GM12892 (cell line): ENCODE data around the gene MYO15A. TPM values are rescaled to one million over a fixed set of nuclear protein-coding genes. Genes with fewer than 3 reads are reported as not detected.

Source experiments
- DNase-seq: peaks from one replicate; pipeline ENCODE4 v3.0.0; 2011; ENCODE audit not compliant: insufficient read length
- FAIRE-seq: peaks from 2 replicates; lab custom pipeline; 2011; peaks lifted over from hg19 to GRCh38; lab: Jason Lieb, UNC
- POLR2A ChIP-seq: IDR thresholded peaks from 2 replicates; pipeline ENCODE4 v1.6.1; 2011; ENCODE audit warnings: low read depth, low read length, control low read depth
- POLR2AphosphoS5 ChIP-seq: IDR thresholded peaks from 2 replicates; pipeline ENCODE4 v1.6.1; 2011; ENCODE audit warnings: low read depth, low read length, control low read depth
- TAF1 ChIP-seq: IDR thresholded peaks from 2 replicates; pipeline ENCODE4 v1.6.1; 2011; ENCODE audit warnings: low read depth, mild to moderate bottlenecking, control low read depth, low read length, borderline replicate concordance
- polyA plus RNA-seq: library from polyadenylated mRNA; unstranded; fragments of >200 nt; gene quantifications from one replicate; pipeline ENCODE4 v1.2.1, GENCODE V29; 2012; ENCODE audit warnings: missing spikeins, inconsistent platforms; ENCODE audit not compliant: missing spikeins

MYO15A gene
- polyA plus RNA-seq, result 1.8 TPM

- FAIRE-seq (no peak), DNase-seq (no peak)
- TF ChIP-seq TAF1 (no peak), POLR2A (no peak), POLR2AphosphoS5 (no peak)
These were observed at the start of gene MYO15A for GRCh38 chr17:18108401-18109312. Gene MYO15A, plus strand, starts transcription at chr17:18108756. Its CDS starts 10,045 bp downstream, at chr17:18118801.

- no peak for TF ChIP-seq POLR2A
- no peak for FAIRE-seq
- DNase-seq, result no peak
These were observed 49.3 kb upstream of the MYO15A start for GRCh38 chr17:18059283-18059682.

- no peak for FAIRE-seq
- DNase-seq, result no peak
- TF ChIP-seq TAF1 (no peak), POLR2A (no peak), POLR2AphosphoS5 (no peak)
These were observed 44.5 kb upstream of the MYO15A start for GRCh38 chr17:18064053-18064452.

- DNase-seq (no peak), FAIRE-seq (no peak)
- TF ChIP-seq POLR2A, result no peak
- no peak for TF ChIP-seq POLR2AphosphoS5
- no peak for TF ChIP-seq TAF1
These were observed 43.0 kb upstream of the MYO15A start for GRCh38 chr17:18065546-18065945.

- no peak for TF ChIP-seq TAF1
- no peak for TF ChIP-seq POLR2AphosphoS5
- TF ChIP-seq POLR2A, result no peak
- DNase-seq (no peak), FAIRE-seq (no peak)
These were observed 41.7 kb upstream of the MYO15A start for GRCh38 chr17:18066866-18067265.

GRCh38 chr17:18069101-18069500 lies 39.5 kb upstream of the MYO15A start:
- FAIRE-seq, result no peak
- no peak for TF ChIP-seq TAF1
- no peak for TF ChIP-seq POLR2AphosphoS5
- no peak for TF ChIP-seq POLR2A
- DNase-seq, result no peak

GRCh38 chr17:18070861-18071340 lies 37.7 kb upstream of the MYO15A start:
- FAIRE-seq (no peak), DNase-seq (no peak)
- TF ChIP-seq POLR2AphosphoS5, result no peak
- no peak for TF ChIP-seq POLR2A
- TF ChIP-seq TAF1, result no peak

- DNase-seq, result no peak
These were observed 36.8 kb upstream of the MYO15A start for GRCh38 chr17:18071751-18072150.

GRCh38 chr17:18074566-18075272 lies 33.8 kb upstream of the MYO15A start:
- TF ChIP-seq POLR2A (no peak), TAF1 (no peak), POLR2AphosphoS5 (no peak)
- DNase-seq, result no peak
- no peak for FAIRE-seq

More at GRCh38 chr17:18071751-18072150, 36.8 kb upstream of the MYO15A start:
- FAIRE-seq, result no peak
- TF ChIP-seq TAF1, result no peak
- TF ChIP-seq POLR2AphosphoS5, result no peak
- TF ChIP-seq POLR2A, result no peak

- DNase-seq (no peak), FAIRE-seq (no peak)
- TF ChIP-seq POLR2A, result no peak
- no peak for TF ChIP-seq POLR2AphosphoS5
- TF ChIP-seq TAF1, result no peak
These were observed 31.6 kb upstream of the MYO15A start for GRCh38 chr17:18076936-18077335.

GRCh38 chr17:18079543-18079942 lies 29.0 kb upstream of the MYO15A start:
- TF ChIP-seq POLR2AphosphoS5 (no peak), POLR2A (no peak), TAF1 (no peak)
- DNase-seq, result no peak
- no peak for FAIRE-seq
